Loucy (cell line): ENCODE measurements around the gene DCBLD2.

Experiments used
- H2AFZ ChIP-seq: fragments of 200-600 bp; sonication (generic); 2 replicates; pipeline ENCODE4 v1.6.0; 2016; ENCODE audit warnings: antibody characterized with exemption, mild to moderate bottlenecking, low read length, moderate library complexity
- H3F3A ChIP-seq: fragments of 200-600 bp; 2 replicates; pipeline ENCODE4 v1.6.0; 2016; ENCODE audit warnings: antibody characterized with exemption, low read depth, mild to moderate bottlenecking
- H3K27me3 ChIP-seq: fragments of 200-600 bp; sonication (generic); 2 replicates; pipeline ENCODE4 v1.6.1; 2014; ENCODE audit warnings: low read length, mild to moderate bottlenecking; ENCODE audit not compliant: insufficient read depth, poor library complexity, severe bottlenecking
- H3K36me3 ChIP-seq: fragments of 200-600 bp; sonication (generic); 2 replicates; pipeline ENCODE4 v1.6.1; 2016; ENCODE audit warnings: low read length; ENCODE audit not compliant: insufficient read depth
- H3K4me1 ChIP-seq: fragments of 200-600 bp; sonication (generic); 2 replicates; pipeline ENCODE4 v1.5.1; 2014; ENCODE audit warnings: low read length, mild to moderate bottlenecking; ENCODE audit not compliant: insufficient read depth, poor library complexity, severe bottlenecking
- H3K4me2 ChIP-seq: fragments of 200-600 bp; sonication (generic); 2 replicates; pipeline ENCODE4 v1.6.0; 2014; ENCODE audit warnings: antibody characterized with exemption, low read length, low read depth, mild to moderate bottlenecking; ENCODE audit not compliant: poor library complexity, severe bottlenecking
- H3K4me3 ChIP-seq: fragments of 200-600 bp; sonication (generic); 2 replicates; pipeline ENCODE4 v1.5.1; 2014; ENCODE audit warnings: low read length, mild to moderate bottlenecking, mixed read lengths; ENCODE audit not compliant: poor library complexity, severe bottlenecking
- H3K79me2 ChIP-seq: fragments of 200-600 bp; sonication (generic); 2 replicates; pipeline ENCODE4 v1.6.1; 2014; ENCODE audit warnings: low read length; ENCODE audit not compliant: insufficient read depth
- H3K9ac ChIP-seq: fragments of 200-600 bp; sonication (generic); 2 replicates; pipeline ENCODE4 v1.6.0; 2014; ENCODE audit warnings: mild to moderate bottlenecking, low read depth, low read length, moderate library complexity; ENCODE audit not compliant: poor library complexity, severe bottlenecking
- H3K9me2 ChIP-seq: fragments of 200-600 bp; sonication (generic); replicated peaks from 2 replicates; pipeline ENCODE4 v1.6.1; 2016; ENCODE audit warnings: low read depth, low read length, mixed read lengths
- H3K9me3 ChIP-seq: fragments of 200-600 bp; sonication (generic); 2 replicates; pipeline ENCODE4 v1.6.1; 2014; ENCODE audit warnings: mild to moderate bottlenecking, antibody characterized with exemption, low read length, low read depth; ENCODE audit not compliant: insufficient read depth
- H4K20me1 ChIP-seq: fragments of 200-600 bp; sonication (generic); 2 replicates; pipeline ENCODE4 v1.6.0; 2014; ENCODE audit warnings: antibody characterized with exemption, low read length, mild to moderate bottlenecking; ENCODE audit not compliant: insufficient read depth, poor library complexity, severe bottlenecking
- EZH2phosphoT487 ChIP-seq: fragments of 200-600 bp; IDR thresholded peaks from 2 replicates; pipeline ENCODE4 v1.6.1; 2018; ENCODE audit warnings: antibody characterized with exemption, mild to moderate bottlenecking, moderate library complexity, borderline replicate concordance
- TF ChIP-seq, protein P1 (sequence below): fragments of 200-600 bp; sonication (generic); conservative IDR thresholded peaks from 2 replicates; pipeline ENCODE4 v1.5.1; 2014; ENCODE audit warnings: mild to moderate bottlenecking, antibody characterized with exemption, low read length

The DCBLD2 gene

GRCh38 chr3:98798820-98799219, 102.7 kb downstream of the DCBLD2 start:
- Histone ChIP-seq H3F3A (no peaks in the 10 kb centered on the region), H3K4me2 (no peak overlapping the region), H3K9ac (no peak overlapping the region), H3K4me3 (no peak overlapping the region), H3K79me2 (no peaks in the 10 kb centered on the region), H3K27me3 (no peaks in the 10 kb centered on the region), H4K20me1 (no peaks in the 10 kb centered on the region), H2AFZ (no peak overlapping the region), H3K9me3 (no peaks in the 10 kb centered on the region), H3K9me2 (no peaks in the 10 kb centered on the region), H3K4me1 (peaks cover 12% of the 10 kb centered on the region), H3K36me3 (no peaks in the 10 kb centered on the region)
- TF ChIP-seq, protein P1, sequence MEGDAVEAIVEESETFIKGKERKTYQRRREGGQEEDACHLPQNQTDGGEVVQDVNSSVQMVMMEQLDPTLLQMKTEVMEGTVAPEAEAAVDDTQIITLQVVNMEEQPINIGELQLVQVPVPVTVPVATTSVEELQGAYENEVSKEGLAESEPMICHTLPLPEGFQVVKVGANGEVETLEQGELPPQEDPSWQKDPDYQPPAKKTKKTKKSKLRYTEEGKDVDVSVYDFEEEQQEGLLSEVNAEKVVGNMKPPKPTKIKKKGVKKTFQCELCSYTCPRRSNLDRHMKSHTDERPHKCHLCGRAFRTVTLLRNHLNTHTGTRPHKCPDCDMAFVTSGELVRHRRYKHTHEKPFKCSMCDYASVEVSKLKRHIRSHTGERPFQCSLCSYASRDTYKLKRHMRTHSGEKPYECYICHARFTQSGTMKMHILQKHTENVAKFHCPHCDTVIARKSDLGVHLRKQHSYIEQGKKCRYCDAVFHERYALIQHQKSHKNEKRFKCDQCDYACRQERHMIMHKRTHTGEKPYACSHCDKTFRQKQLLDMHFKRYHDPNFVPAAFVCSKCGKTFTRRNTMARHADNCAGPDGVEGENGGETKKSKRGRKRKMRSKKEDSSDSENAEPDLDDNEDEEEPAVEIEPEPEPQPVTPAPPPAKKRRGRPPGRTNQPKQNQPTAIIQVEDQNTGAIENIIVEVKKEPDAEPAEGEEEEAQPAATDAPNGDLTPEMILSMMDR, result no peak
- TF ChIP-seq EZH2phosphoT487, result no peak

- Histone ChIP-seq H3K4me2 (no peak overlapping the region), H3K36me3 (no peaks in the 10 kb centered on the region), H3K4me1 (peaks cover 12% of the 10 kb centered on the region), H3K9me2 (no peaks in the 10 kb centered on the region), H3K9ac (no peak overlapping the region), H3K4me3 (no peak overlapping the region), H3F3A (no peaks in the 10 kb centered on the region), H4K20me1 (no peaks in the 10 kb centered on the region), H3K27me3 (no peaks in the 10 kb centered on the region), H3K79me2 (no peaks in the 10 kb centered on the region), H3K9me3 (no peaks in the 10 kb centered on the region), H2AFZ (no peak overlapping the region)
- TF ChIP-seq, protein P1, result no peak
- no peak for TF ChIP-seq EZH2phosphoT487
Observed at GRCh38 chr3:98797905-98798304, 103.6 kb downstream of the DCBLD2 start.

GRCh38 chr3:98796334-98796733, 105.2 kb downstream of the DCBLD2 start:
- no peak overlapping the region for H3K4me2 ChIP-seq
- H3K36me3 ChIP-seq, result no peaks in the 10 kb centered on the region
- H3K79me2 ChIP-seq, result no peaks in the 10 kb centered on the region
- H3K4me3 ChIP-seq, result no peak overlapping the region
- no peak overlapping the region for H2AFZ ChIP-seq
- H3K9ac ChIP-seq, result no peak overlapping the region
- no peaks in the 10 kb centered on the region for H3K27me3 ChIP-seq
- peaks cover 12% of the 10 kb centered on the region for H3K4me1 ChIP-seq
- no peaks in the 10 kb centered on the region for H3F3A ChIP-seq
- TF ChIP-seq, protein P1, result no peak
- no peak for TF ChIP-seq EZH2phosphoT487
- H3K9me3 ChIP-seq, result no peaks in the 10 kb centered on the region
- H4K20me1 ChIP-seq, result no peaks in the 10 kb centered on the region
- no peaks in the 10 kb centered on the region for H3K9me2 ChIP-seq
